T-cell (primary cell): ENCODE results near the gene SAMD10. TPM values are rescaled to one million over a fixed set of nuclear protein-coding genes. Genes with fewer than 3 reads are reported as not detected.
"Not testable (repeated sequence)": the region's sequence is repeated elsewhere in the genome, so short reads cannot be mapped to it uniquely, and the experiment has no call there.

Source experiments
- ATAC-seq, 4 experiments: fragments of 200-7000 bp in 3 of 4; fragments of 150-1000 bp in 1 of 4; cut with Tn5 transposase; replicated peaks in 1 of 4; 1 replicate in 3 of 4; 2 replicates in 1 of 4; pipeline ENCODE4 v1.10.0; 2021; ENCODE audit warnings: moderate library complexity in 3 of 4, mild to moderate bottlenecking in 2 of 4, moderate number of reproducible peaks in 1 of 4
- CTCF ChIA-PET, 2 donors: fragments of 300-600 bp; sonication (Branson Sonifier 250); formaldehyde crosslinking; loops; one replicate each; lab custom pipeline; 2022; ENCODE audit warnings: antibody characterized with exemption in 2 of 2; lab: Charles Lee
- POLR2A ChIA-PET, 2 donors: fragments of 300-600 bp; sonication (Branson Sonifier 250); formaldehyde crosslinking; loops; one replicate each; lab custom pipeline; 2022; ENCODE audit warnings: antibody characterized with exemption in 2 of 2; lab: Charles Lee
- DNase-seq, 35 experiments: peaks; one replicate each; pipeline versions ENCODE4 v3.0.0 to v3.0.0-alpha.2; 2013 to 2023
- H3K27ac ChIP-seq: one replicate; pipeline ENCODE4 v1.5.1; 2013; ENCODE audit warnings: low read length
- H3K27me3 ChIP-seq, 2 experiments: replicated peaks in 1 of 2; 1 replicate in 1 of 2; 2 replicates in 1 of 2; pipeline versions ENCODE4 v1.6.1 to v1.7.0; 2013; ENCODE audit warnings: low read length in 1 of 2, mixed read lengths in 1 of 2; ENCODE audit not compliant: control insufficient read depth in 2 of 2, insufficient read depth in 2 of 2; ENCODE audit errors: extremely low read depth in 1 of 2
- H3K36me3 ChIP-seq, 2 donors: 1 replicate in 1 of 2; 2 replicates in 1 of 2; pipeline versions ENCODE4 v1.6.1 to v1.7.0; 2013; ENCODE audit warnings: low read length in 1 of 2; ENCODE audit not compliant: control insufficient read depth in 2 of 2, insufficient read depth in 1 of 2; ENCODE audit errors: extremely low read depth in 1 of 2
- H3K4me1 ChIP-seq, 2 experiments: 1 replicate in 1 of 2; 2 replicates in 1 of 2; pipeline versions ENCODE4 v1.6.1 to v1.7.0; 2013; ENCODE audit warnings: low read length in 2 of 2, mixed read lengths in 1 of 2; ENCODE audit not compliant: insufficient read depth in 2 of 2, control insufficient read depth in 1 of 2; ENCODE audit errors: extremely low read depth in 1 of 2
- H3K4me3 ChIP-seq, 2 donors: 1 replicate in 1 of 2; 2 replicates in 1 of 2; pipeline versions ENCODE4 v1.5.1 to v1.7.0; 2013; ENCODE audit warnings: mild to moderate bottlenecking in 2 of 2, low read length in 1 of 2, moderate library complexity in 1 of 2; ENCODE audit not compliant: control insufficient read depth in 1 of 2; ENCODE audit errors: extremely low read depth in 1 of 2
- H3K9me3 ChIP-seq: 2 replicates; pipeline ENCODE4 v1.7.0; 2013
- H3K27ac Mint-ChIP-seq, 2 donors: one replicate each; pipeline ENCODE4 v1.8.0; 2020 to 2021; ENCODE audit warnings: mild to moderate bottlenecking in 2 of 2, mixed read lengths in 2 of 2
- H3K27me3 Mint-ChIP-seq, 2 donors: one replicate each; pipeline ENCODE4 v1.8.0; 2021 to 2022; ENCODE audit warnings: mixed read lengths in 2 of 2
- H3K36me3 Mint-ChIP-seq: one replicate; pipeline ENCODE4 v1.8.0; 2021; ENCODE audit warnings: mixed read lengths
- H3K4me1 Mint-ChIP-seq, 3 donors: one replicate each; pipeline ENCODE4 v1.8.0; 2020 to 2022; ENCODE audit warnings: mixed read lengths in 3 of 3, mild to moderate bottlenecking in 1 of 3
- H3K4me3 Mint-ChIP-seq, 3 donors: one replicate each; pipeline ENCODE4 v1.8.0; 2020 to 2022; ENCODE audit warnings: mild to moderate bottlenecking in 3 of 3, mixed read lengths in 3 of 3, moderate library complexity in 3 of 3
- H3K9me3 Mint-ChIP-seq, 3 donors: one replicate each; pipeline ENCODE4 v1.8.0; 2020 to 2022; ENCODE audit warnings: mixed read lengths in 3 of 3
- WGBS: methylation state at CpG from one replicate; pipeline ENCODE4 v1.1.5; 2013; ENCODE audit warnings: missing lambda C conversion rate; ENCODE audit not compliant: insufficient coverage; 5-methylcytosine and 5-hydroxymethylcytosine counted together
- total RNA-seq, 35 experiments: library from RNA in 6 of 35; stranded (reverse) in 6 of 35; fragments of 120-200 nt in 1 of 35; gene quantifications; one replicate each; pipeline versions ENCODE4 v1.2.1 to v1.2.4 and lab custom pipeline; 2013 to 2026

SAMD10 gene
- total RNA-seq, 5 donors from 2014 or later (not counting 1 experiment from before 2014, with no cell fraction given) = 16.1 to 30.8 (median 17.7) TPM

DNA sequence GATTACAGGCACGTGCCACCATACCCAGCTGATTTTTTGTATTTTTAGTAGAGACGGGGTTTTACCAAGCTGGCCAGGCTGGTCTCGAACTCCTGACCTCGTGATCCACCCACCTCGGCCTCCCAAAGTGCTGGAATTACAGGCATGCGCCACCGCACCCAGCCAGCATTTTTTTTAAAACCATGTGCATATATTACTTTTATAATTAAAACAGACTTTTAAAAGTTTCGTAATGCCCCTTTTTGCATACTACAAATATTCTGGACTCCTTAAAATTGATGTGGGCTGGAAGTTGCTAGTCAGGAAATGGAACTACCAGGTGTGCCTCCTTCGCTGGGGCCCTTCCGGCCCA, 7.5 kb downstream of the SAMD10 start:
- H3K27ac Mint-ChIP-seq, H3K27ac ChIP-seq, DNase-seq, CTCF ChIA-PET, H3K9me3 ChIP-seq, ATAC-seq, H3K36me3 Mint-ChIP-seq, POLR2A ChIA-PET, H3K27me3 ChIP-seq, H3K27me3 Mint-ChIP-seq, H3K4me3 ChIP-seq, H3K9me3 Mint-ChIP-seq: not testable (repeated sequence)
- peak overlapping the region in 2 of 3 donors; percentile 17 to 72 for H3K4me3 Mint-ChIP-seq
- H3K4me1 ChIP-seq = peaks cover 8 to 35% of the 10 kb centered on the region in 2 experiments
- WGBS = 40% methylated on average over 1 of the region's 10 CpGs
- peaks cover 28 to 45% (median 42%) of the 10 kb centered on the region in 3 donors for H3K4me1 Mint-ChIP-seq
- H3K36me3 ChIP-seq = peaks cover 11 to 18% of the 10 kb centered on the region in 2 donors

DNA sequence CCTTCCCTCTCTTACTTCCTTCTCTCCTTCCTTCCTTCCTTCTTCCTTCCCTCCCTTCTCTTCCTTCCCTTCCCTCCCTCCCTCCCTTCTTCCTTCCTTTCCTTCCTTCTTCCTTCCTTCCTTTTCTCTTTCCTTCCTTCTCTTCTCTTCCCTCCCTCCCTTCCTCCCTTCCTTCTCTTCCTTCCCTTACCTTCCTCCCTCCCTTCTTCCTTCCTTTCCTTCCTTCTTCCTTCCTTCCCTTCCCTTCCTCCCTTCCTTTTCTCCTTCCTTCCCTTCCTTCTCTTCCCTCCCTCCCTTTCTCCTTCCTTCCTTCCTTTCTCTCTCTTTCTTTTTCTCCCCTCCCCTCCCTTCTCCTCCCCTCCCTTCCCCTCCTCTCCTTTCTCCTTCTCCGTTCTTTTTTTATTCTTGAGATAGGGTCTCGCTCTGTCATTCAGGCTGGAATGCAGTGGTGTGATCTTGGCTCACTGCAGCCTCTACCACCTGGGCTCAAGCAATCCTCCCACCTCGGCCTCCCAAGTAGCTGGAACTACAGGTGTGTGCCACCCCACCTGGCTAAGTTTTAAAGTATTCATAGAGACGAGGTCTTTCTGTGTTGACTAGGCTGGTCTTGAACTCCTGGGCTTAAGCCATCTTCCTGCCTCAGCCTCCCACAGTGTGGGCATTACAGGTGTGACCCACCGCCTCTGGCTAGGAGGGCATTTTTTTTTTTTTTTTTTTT, 8.6 kb downstream of the SAMD10 start:
- POLR2A ChIA-PET = no interaction called here
- H3K9me3 Mint-ChIP-seq = no peaks in the 10 kb centered on the region
- no peaks in the 10 kb centered on the region for H3K9me3 ChIP-seq
- peaks cover 5 to 31% of the 10 kb centered on the region in 2 experiments for H3K4me1 ChIP-seq
- 100% methylated on average over 1 of the region's 5 CpGs for WGBS
- no peak overlapping the region for H3K27ac ChIP-seq
- no peak for DNase-seq
- peaks cover 20 to 34% (median 32%) of the 10 kb centered on the region in 3 donors for H3K4me1 Mint-ChIP-seq
- H3K36me3 Mint-ChIP-seq = peaks cover 6% of the 10 kb centered on the region
- H3K27me3 Mint-ChIP-seq = no peaks in the 10 kb centered on the region
- peaks cover 8 to 24% of the 10 kb centered on the region in 2 donors for H3K36me3 ChIP-seq
- H3K4me3 Mint-ChIP-seq = peak overlapping the region; percentile 62 to 72 (median 69)
- H3K4me3 ChIP-seq = no peak overlapping the region
- H3K27me3 ChIP-seq = peaks cover 0 to 4% of the 10 kb centered on the region in 2 experiments
- CTCF ChIA-PET = no interaction called here
- ATAC-seq = no peak
- H3K27ac Mint-ChIP-seq = peak overlapping the region; percentile 41 to 69

DNA sequence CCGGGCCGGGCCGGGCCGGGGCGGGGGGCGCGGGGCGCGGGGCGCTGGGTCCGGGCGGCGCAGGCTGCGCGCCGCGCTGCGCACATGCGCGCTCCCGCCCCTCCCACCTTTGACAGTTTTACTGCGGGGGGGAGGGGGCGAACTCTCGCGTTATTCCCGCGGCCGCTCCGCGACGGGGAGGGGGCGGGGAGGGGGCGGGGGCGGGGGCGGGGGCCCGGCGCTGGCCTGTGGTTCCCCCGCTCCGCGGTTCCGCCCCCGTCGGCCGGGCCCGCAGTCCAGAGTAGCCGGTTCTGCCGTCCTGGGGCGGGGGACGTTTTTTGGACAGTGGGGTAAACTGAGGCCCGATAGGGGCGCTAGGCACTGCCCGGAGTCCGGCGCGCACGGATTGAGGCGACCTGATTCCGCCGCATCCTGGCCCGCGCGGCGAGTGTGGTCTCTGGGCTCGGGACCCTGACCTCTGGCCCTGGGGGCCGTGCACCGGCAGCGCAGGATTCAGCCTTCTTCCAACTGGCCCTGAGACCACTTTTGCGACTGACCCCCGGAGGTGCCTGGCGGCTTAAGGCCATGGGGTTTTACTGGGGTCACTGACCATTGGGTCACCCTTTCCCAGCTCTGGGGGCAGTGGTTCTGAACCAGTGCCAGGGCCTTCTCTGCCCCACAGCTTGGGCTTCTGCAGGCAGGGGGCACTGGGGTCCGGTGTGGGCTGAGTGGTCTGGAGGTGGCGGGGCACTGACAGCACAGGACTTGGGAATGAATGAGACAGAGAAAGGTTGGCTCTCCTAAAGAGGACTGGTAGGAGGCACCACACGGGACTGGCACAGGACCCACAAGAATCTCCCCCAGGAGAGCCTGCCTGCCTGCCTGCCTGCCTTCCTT, 9.4 kb downstream of the SAMD10 start, which contains the start of gene ZNF512B:
ZNF512B (minus strand) TSS at position 93 of the 876 bp plus-strand sequence. CDS start 1,980 bp downstream, outside the sequence.
- Mint-ChIP-seq H3K9me3 (no peaks in the 10 kb centered on the region), H3K36me3 (peaks cover 6% of the 10 kb centered on the region), H3K27ac (peak within 1 kb of the TSS; percentile 85 to 87), H3K4me1 (peaks cover 20 to 32% (median 32%) of the 10 kb centered on the region in 3 donors), H3K4me3 (peak within 1 kb of the TSS; percentile 76 to 89 (median 83)), H3K27me3 (no peaks in the 10 kb centered on the region)
- ChIA-PET POLR2A (no interaction called here), CTCF (no interaction called here)
- Histone ChIP-seq H3K4me3 (peak within 1 kb of the TSS; percentile 55 to 84), H3K9me3 (no peaks in the 10 kb centered on the region), H3K4me1 (peaks cover 5 to 31% of the 10 kb centered on the region in 2 experiments), H3K27me3 (peaks cover 0 to 4% of the 10 kb centered on the region in 2 experiments), H3K27ac (peak within 1 kb of the TSS; percentile 57), H3K36me3 (peaks cover under 1 to 19% of the 10 kb centered on the region in 2 donors)
- peak in 24 of 35 experiments; percentile 34 to 73 (median 53) for DNase-seq
- ATAC-seq = peak; percentile 57 to 69 (median 60)
- WGBS = 10% methylated on average over 33 of the region's 73 CpGs

DNA sequence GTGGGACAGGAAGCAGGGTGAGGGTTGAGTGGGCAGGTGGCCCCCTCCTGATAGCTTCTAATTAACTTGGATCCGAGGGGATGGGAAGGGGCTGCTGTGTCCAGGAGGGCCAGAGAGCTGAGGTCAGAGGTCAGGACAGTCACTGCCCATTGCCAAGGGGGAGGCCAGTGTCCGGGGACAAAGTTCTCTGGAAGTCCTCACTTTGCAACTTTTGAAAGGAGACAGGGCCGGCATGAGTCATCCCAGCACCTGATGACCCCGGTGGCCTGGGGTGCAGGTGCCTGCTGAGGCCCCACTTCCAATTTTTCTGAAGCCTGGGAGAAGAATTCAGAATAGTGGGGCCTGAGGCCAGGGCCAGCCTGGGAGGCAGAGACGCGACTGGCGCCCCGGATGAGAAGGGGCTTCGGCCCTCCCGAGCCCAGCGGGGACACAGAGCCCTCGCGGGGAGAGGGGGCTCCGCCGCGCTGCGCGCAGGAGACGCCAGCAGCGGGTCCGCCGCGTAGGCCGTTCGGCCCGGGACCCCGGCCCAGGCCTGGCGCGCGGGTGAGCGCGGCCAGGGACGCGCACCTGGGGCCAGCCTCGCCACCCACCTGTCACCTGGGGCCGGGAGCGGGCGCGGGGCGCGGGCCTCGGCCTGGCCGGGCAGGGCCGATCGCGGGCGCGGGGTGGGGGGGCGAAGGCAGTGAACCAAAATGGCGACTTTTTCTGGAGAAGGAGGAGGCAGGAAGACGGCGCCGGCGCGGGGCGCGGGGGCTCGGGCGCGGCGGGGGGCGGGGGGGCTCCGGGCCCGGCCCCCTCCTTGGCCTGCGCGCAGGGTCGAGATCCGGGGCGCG, 10.3 kb downstream of the SAMD10 start:
- Mint-ChIP-seq H3K9me3 (no peaks in the 10 kb centered on the region), H3K36me3 (peaks cover 6% of the 10 kb centered on the region), H3K4me1 (peaks cover 19 to 31% (median 26%) of the 10 kb centered on the region in 3 donors), H3K4me3 (peak overlapping the region; percentile 76 to 89 (median 83)), H3K27ac (peak overlapping the region; percentile 85 to 87), H3K27me3 (no peaks in the 10 kb centered on the region)
- no peaks in the 10 kb centered on the region for H3K9me3 ChIP-seq
- peaks cover 0 to 4% of the 10 kb centered on the region in 2 experiments for H3K27me3 ChIP-seq
- H3K27ac ChIP-seq = peak overlapping the region; percentile 57
- peak overlapping the region; percentile 55 to 84 for H3K4me3 ChIP-seq
- DNase-seq (peak in 11 of 35 experiments; percentile 28 to 59 (median 38)), ATAC-seq (peak; percentile 44 to 56 (median 46))
- ChIA-PET CTCF (no interaction called here), POLR2A (no interaction called here)
- H3K36me3 ChIP-seq = peaks cover under 1 to 15% of the 10 kb centered on the region in 2 donors
- WGBS = 6% methylated on average over 53 of the region's 70 CpGs
- peaks cover 5 to 28% of the 10 kb centered on the region in 2 experiments for H3K4me1 ChIP-seq

DNA sequence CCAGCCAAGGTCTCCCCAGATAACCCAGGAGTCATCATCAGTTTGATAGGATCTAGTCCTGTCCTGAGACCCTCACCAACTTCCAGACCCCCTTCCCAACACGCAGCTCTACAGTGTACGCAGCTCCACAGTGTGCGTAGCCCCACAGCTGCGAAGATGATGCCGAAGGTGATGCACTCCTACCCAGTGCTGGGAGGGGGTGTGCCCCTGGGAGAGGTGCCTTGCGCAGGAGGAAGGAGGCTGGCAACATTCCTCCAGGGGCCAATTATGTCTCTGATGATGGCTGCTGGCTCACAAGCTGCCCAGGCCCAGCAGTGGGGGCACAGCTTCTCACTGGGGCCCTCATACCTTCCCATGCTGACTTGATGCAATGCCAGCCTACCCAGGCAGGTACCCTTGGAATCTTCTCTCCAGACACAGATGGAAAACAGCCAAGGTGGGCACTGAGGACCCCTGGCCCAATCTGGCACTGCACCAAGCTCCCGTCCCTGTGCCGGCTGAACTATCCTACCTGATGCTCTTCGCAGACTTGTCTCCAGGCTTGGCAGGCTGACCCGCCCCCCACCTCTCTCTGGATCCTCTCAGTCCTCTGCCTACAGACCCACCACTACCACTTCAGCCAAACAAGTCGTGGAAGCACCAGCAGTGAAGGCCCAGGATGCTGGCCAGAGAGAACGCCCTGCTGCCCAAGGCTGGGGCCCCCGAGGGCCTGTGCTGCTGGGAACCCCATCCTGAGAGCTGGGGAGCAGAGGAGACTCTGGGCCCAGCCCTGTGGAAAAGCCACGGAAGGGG, 11.1 kb downstream of the SAMD10 start:
- peaks cover 3% of the 10 kb centered on the region for H3K36me3 Mint-ChIP-seq
- H3K27me3 Mint-ChIP-seq = no peaks in the 10 kb centered on the region
- ATAC-seq (no peak), DNase-seq (no peak)
- peak overlapping the region; percentile 76 to 89 (median 83) for H3K4me3 Mint-ChIP-seq
- POLR2A ChIA-PET = no interaction called here
- H3K4me3 ChIP-seq = peak overlapping the region; percentile 55 to 84
- H3K27me3 ChIP-seq = peaks cover 0 to 4% of the 10 kb centered on the region in 2 experiments
- no peaks in the 10 kb centered on the region for H3K9me3 Mint-ChIP-seq
- peaks cover 6 to 23% of the 10 kb centered on the region in 2 donors for H3K36me3 ChIP-seq
- H3K4me1 ChIP-seq = peaks cover 5 to 22% of the 10 kb centered on the region in 2 experiments
- 85% methylated on average over 9 of the region's 14 CpGs for WGBS
- H3K27ac ChIP-seq = peak overlapping the region; percentile 57
- peaks cover 13 to 23% (median 20%) of the 10 kb centered on the region in 3 donors for H3K4me1 Mint-ChIP-seq
- CTCF ChIA-PET = no interaction called here
- peak overlapping the region; percentile 85 to 87 for H3K27ac Mint-ChIP-seq
- no peaks in the 10 kb centered on the region for H3K9me3 ChIP-seq
